HCT116 (cell line): ENCODE data around the gene ETV5. TPM values are rescaled to one million over a fixed set of nuclear protein-coding genes. Genes with fewer than 3 reads are reported as not detected.

Experiments used
- ATAC-seq: fragments of 200-7000 bp; cut with Tn5 transposase; 2 replicates; pipeline ENCODE4 v1.9.1; 2020; ENCODE audit warnings: mild to moderate bottlenecking, moderate library complexity
- BruUV-seq: library from RNA; stranded (reverse); fragments of 400-500 nt; replicated peaks from 2 replicates; lab custom pipeline; 2021; lab: Mats Ljungman, UMichigan
- CTCF ChIA-PET: fragments of 300-600 bp; sonication (Branson Sonifier 250); formaldehyde crosslinking; loops from one replicate; lab custom pipeline; 2021; ENCODE audit warnings: antibody characterized with exemption; lab: Charles Lee
- POLR2A ChIA-PET: fragments of 300-600, 350-600 bp; sonication (Branson Sonifier 250); formaldehyde crosslinking; loops from one replicate; lab custom pipeline; 2021; ENCODE audit warnings: antibody characterized with exemption; lab: Charles Lee
- RAD21 ChIA-PET, 2 experiments: fragments of 300-600 bp; sonication (Branson Sonifier 250); formaldehyde crosslinking; loops; one replicate each; lab custom pipeline; 2023; ENCODE audit warnings: low total read pairs in 2 of 2; ENCODE audit not compliant: uncharacterized antibody in 2 of 2, unreplicated experiment in 2 of 2, low non-redundant PET in 1 of 2; lab: Charles Lee
- DNase-seq: peaks from one replicate; pipeline ENCODE4 v3.0.0-alpha.2; 2010; ENCODE audit warnings: low read depth, low spot score
- H2AFZ ChIP-seq: fragments of 200-600 bp; shearing (Covaris generic), sonication (generic); 2 replicates; pipeline ENCODE4 v1.6.1; 2017; ENCODE audit warnings: low read depth, mixed run types, mixed read lengths, antibody characterized with exemption, low read length; ENCODE audit not compliant: poor library complexity, severe bottlenecking
- H3K27ac ChIP-seq: 2 replicates; pipeline ENCODE4 v1.5.1; 2012; ENCODE audit warnings: low read depth, low read length
- H3K27me3 ChIP-seq: fragments of 200-600 bp; sonication (generic); 2 replicates; pipeline ENCODE4 v1.6.1; 2016; ENCODE audit warnings: mixed run types, low read length, mixed read lengths; ENCODE audit not compliant: insufficient read depth
- H3K36me3 ChIP-seq, 2 experiments: fragments of 200-500 bp in 1 of 2; fragments of 200-600 bp in 1 of 2; sonication (Bioruptor generic) in 1 of 2; sonication (generic) in 1 of 2; 2 replicates each; pipeline versions ENCODE4 v1.5.1 to v1.6.1; 2014 to 2016; ENCODE audit warnings: low read length in 2 of 2, inconsistent platforms in 1 of 2, mixed read lengths in 1 of 2, mixed run types in 1 of 2; ENCODE audit not compliant: insufficient read depth in 2 of 2, control insufficient read depth in 1 of 2
- H3K4me1 ChIP-seq, 2 experiments: fragments of 200-600 bp in 1 of 2; sonication (generic) in 1 of 2; 2 replicates each; pipeline versions ENCODE4 v1.5.1 to v1.6.1; 2012 to 2017; ENCODE audit warnings: low read length in 2 of 2, inconsistent platforms in 1 of 2, mild to moderate bottlenecking in 1 of 2, mixed read lengths in 1 of 2, mixed run types in 1 of 2, moderate library complexity in 1 of 2; ENCODE audit not compliant: insufficient read depth in 2 of 2, control insufficient read depth in 1 of 2
- H3K4me2 ChIP-seq: fragments of 200-600 bp; sonication (generic); 2 replicates; pipeline ENCODE4 v1.6.1; 2017; ENCODE audit warnings: mixed run types, low read length, mixed read lengths
- H3K4me3 ChIP-seq, 2 experiments: fragments of 200-600 bp in 1 of 2; sonication (generic) in 1 of 2; replicated peaks in 1 of 2; 2 replicates each; pipeline ENCODE4 v1.5.1; 2011 to 2016; ENCODE audit warnings: low read length in 2 of 2, control low read depth in 1 of 2, low read depth in 1 of 2, mild to moderate bottlenecking in 1 of 2, mixed read lengths in 1 of 2, mixed run types in 1 of 2
- H3K79me2 ChIP-seq: fragments of 200-600 bp; sonication (generic); 2 replicates; pipeline ENCODE4 v1.6.1; 2017; ENCODE audit warnings: mild to moderate bottlenecking, mixed run types, low read length, moderate library complexity, mixed read lengths; ENCODE audit not compliant: insufficient read depth
- H3K9ac ChIP-seq: fragments of 200-600 bp; sonication (generic); 2 replicates; pipeline ENCODE4 v1.6.1; 2016; ENCODE audit warnings: low read length, mixed read lengths
- H3K9me2 ChIP-seq: fragments of 200-600 bp; sonication (generic), shearing (Covaris generic); 2 replicates; pipeline ENCODE4 v1.6.1; 2017; ENCODE audit warnings: mixed run types, mild to moderate bottlenecking, moderate library complexity; ENCODE audit not compliant: insufficient read depth
- H3K9me3 ChIP-seq, 2 experiments: fragments of 200-500 bp in 1 of 2; fragments of 200-600 bp in 1 of 2; sonication (Bioruptor generic) in 1 of 2; sonication (generic) in 1 of 2; 2 replicates each; pipeline ENCODE4 v1.6.1; 2014 to 2017; ENCODE audit warnings: low read length in 2 of 2, mixed read lengths in 2 of 2, inconsistent platforms in 1 of 2, low read depth in 1 of 2, mild to moderate bottlenecking in 1 of 2, mixed run types in 1 of 2, moderate library complexity in 1 of 2; ENCODE audit not compliant: control insufficient read depth in 1 of 2, insufficient read depth in 1 of 2
- H4K20me1 ChIP-seq: fragments of 200-600 bp; sonication (generic), shearing (Covaris generic); 2 replicates; pipeline ENCODE4 v1.6.1; 2017; ENCODE audit warnings: mixed run types, mild to moderate bottlenecking, moderate library complexity; ENCODE audit not compliant: insufficient read depth
- CEBPB ChIP-seq: IDR thresholded peaks from 2 replicates; pipeline ENCODE4 v1.6.1; 2012; ENCODE audit warnings: low read depth
- EGR1 ChIP-seq: IDR thresholded peaks from 2 replicates; pipeline ENCODE4 v1.6.1; 2012; ENCODE audit warnings: low read depth
- ELF1 ChIP-seq: IDR thresholded peaks from 2 replicates; pipeline ENCODE4 v1.6.1; 2012; ENCODE audit warnings: low read depth, borderline replicate concordance
- EZH2 ChIP-seq: fragments of 200-600 bp; sonication (generic); IDR thresholded peaks from 2 replicates; pipeline ENCODE4 v1.6.1; 2017; ENCODE audit warnings: antibody characterized with exemption, mixed run types
- POLR2AphosphoS5 ChIP-seq: IDR thresholded peaks from 2 replicates; pipeline ENCODE4 v1.6.1; 2011; ENCODE audit warnings: mild to moderate bottlenecking, low read depth, low read length, moderate library complexity
- RAD21 ChIP-seq: IDR thresholded peaks from 2 replicates; pipeline ENCODE4 v1.6.1; 2012; ENCODE audit warnings: low read depth, mild to moderate bottlenecking
- SIN3A ChIP-seq: IDR thresholded peaks from 2 replicates; pipeline ENCODE4 v1.6.1; 2012; ENCODE audit warnings: low read depth
- SP1 ChIP-seq: IDR thresholded peaks from 2 replicates; pipeline ENCODE4 v1.6.1; 2012; ENCODE audit warnings: low read depth
- SRF ChIP-seq: IDR thresholded peaks from 2 replicates; pipeline ENCODE4 v1.6.1; 2012; ENCODE audit warnings: low read depth
- TCF7L2 ChIP-seq: IDR thresholded peaks from 2 replicates; pipeline ENCODE4 v1.7.0; 2011; ENCODE audit warnings: borderline replicate concordance, inconsistent platforms; ENCODE audit not compliant: insufficient read depth, insufficient read length; ENCODE audit errors: extremely low read depth
- ZNF274 ChIP-seq: fragments of 200-500 bp; sonication (Bioruptor generic); IDR thresholded peaks from 2 replicates; pipeline ENCODE4 v1.6.1; 2014; ENCODE audit warnings: mild to moderate bottlenecking, low read depth, low read length, inconsistent platforms
- intact Hi-C: fragments of 100-400 bp; cut with micrococcal nuclease; formaldehyde crosslinking; loops from 2 replicates; pipeline ENCODE4 v1.10.0; 2022
- total RNA-seq: library from RNA; stranded (reverse); gene quantifications from one replicate; pipeline ENCODE4 v1.2.1, GENCODE V29; 2021; ENCODE audit not compliant: unreplicated experiment
- TF ChIP-seq, protein P1 (sequence below): IDR thresholded peaks from 2 replicates; pipeline ENCODE4 v1.6.1; 2012
- TF ChIP-seq, protein P2 (sequence below), 3 experiments: fragments of 200-600 bp in 1 of 3; sonication (generic) in 1 of 3; IDR thresholded peaks in 2 of 3; conservative IDR thresholded peaks in 1 of 3; 2 replicates each; pipeline ENCODE4 v1.5.1; 2012 to 2017; ENCODE audit warnings: low read depth in 2 of 3, low read length in 2 of 3, antibody characterized with exemption in 1 of 3, borderline replicate concordance in 1 of 3, control low read depth in 1 of 3, mild to moderate bottlenecking in 1 of 3, mixed read lengths in 1 of 3, mixed run types in 1 of 3, moderate library complexity in 1 of 3; ENCODE audit not compliant: insufficient read depth in 1 of 3

The ETV5 gene
- total RNA-seq, 1 experiment from 2014 or later: 89.7 TPM

DNA sequence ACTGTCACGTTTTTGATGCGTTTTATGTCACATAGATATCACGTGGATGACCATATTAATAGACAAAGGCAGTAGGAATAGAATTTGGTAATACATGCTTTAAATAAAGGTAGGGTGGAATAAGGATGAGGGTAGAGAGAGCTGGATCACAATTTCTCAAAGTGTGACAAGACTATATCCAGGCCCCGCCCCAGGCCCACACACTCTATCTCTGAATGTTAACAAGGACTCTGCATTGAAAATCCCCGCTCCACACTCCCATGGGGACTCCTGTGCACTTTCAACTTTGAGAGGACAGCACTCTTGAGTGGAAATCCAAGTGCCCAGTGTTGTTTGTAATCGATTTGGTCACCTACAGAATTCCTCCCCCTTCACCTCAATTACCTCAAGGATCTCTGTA, 31.4 kb downstream of the ETV5 start:
- BruUV-seq: no TSS peak
- no peaks in the 10 kb centered on the region for H3K4me1 ChIP-seq
- no peak for DNase-seq
- TF ChIP-seq ZNF274 (no peak), SIN3A (no peak), EGR1 (no peak), EZH2 (no peak), CEBPB (no peak), TCF7L2 (no peak), ELF1 (no peak), SRF (no peak), SP1 (no peak), POLR2AphosphoS5 (no peak), RAD21 (no peak)
- TF ChIP-seq, protein P1, sequence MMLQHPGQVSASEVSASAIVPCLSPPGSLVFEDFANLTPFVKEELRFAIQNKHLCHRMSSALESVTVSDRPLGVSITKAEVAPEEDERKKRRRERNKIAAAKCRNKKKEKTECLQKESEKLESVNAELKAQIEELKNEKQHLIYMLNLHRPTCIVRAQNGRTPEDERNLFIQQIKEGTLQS: no peak
- TF ChIP-seq, protein P2, sequence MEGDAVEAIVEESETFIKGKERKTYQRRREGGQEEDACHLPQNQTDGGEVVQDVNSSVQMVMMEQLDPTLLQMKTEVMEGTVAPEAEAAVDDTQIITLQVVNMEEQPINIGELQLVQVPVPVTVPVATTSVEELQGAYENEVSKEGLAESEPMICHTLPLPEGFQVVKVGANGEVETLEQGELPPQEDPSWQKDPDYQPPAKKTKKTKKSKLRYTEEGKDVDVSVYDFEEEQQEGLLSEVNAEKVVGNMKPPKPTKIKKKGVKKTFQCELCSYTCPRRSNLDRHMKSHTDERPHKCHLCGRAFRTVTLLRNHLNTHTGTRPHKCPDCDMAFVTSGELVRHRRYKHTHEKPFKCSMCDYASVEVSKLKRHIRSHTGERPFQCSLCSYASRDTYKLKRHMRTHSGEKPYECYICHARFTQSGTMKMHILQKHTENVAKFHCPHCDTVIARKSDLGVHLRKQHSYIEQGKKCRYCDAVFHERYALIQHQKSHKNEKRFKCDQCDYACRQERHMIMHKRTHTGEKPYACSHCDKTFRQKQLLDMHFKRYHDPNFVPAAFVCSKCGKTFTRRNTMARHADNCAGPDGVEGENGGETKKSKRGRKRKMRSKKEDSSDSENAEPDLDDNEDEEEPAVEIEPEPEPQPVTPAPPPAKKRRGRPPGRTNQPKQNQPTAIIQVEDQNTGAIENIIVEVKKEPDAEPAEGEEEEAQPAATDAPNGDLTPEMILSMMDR (IDR thresholded peaks at IDR 0.05 in 2 of 3, conservative IDR thresholded peaks at IDR 0.05 in 1 of 3; ENCODE audit: borderline replicate concordance in 1 of 3, insufficient read depth in 1 of 3, low read depth in 2 of 3, low read length in 2 of 3): no peak
- TF ChIP-seq, all 23 proteins: peak for 0
- ChIA-PET RAD21 (no interaction called here), POLR2A (no interaction called here), CTCF (no interaction called here)
- Histone ChIP-seq H3K9me2 (no peaks in the 10 kb centered on the region), H3K4me3 (no peak overlapping the region), H2AFZ (no peak overlapping the region), H3K27ac (no peak overlapping the region), H3K27me3 (no peaks in the 10 kb centered on the region), H3K79me2 (no peaks in the 10 kb centered on the region), H3K9me3 (no peaks in the 10 kb centered on the region), H4K20me1 (no peaks in the 10 kb centered on the region), H3K9ac (no peak overlapping the region), H3K4me2 (no peak overlapping the region), H3K36me3 (peaks cover 12 to 22% of the 10 kb centered on the region in 2 experiments; a peak in 3 of 4 replicates)
- intact Hi-C loops: no loop called here
- ATAC-seq: no peak
